H9 (cell line): ENCODE measurements around the gene FAM120A. TPM values are rescaled to one million over a fixed set of nuclear protein-coding genes. Genes with fewer than 3 reads are reported as not detected.
A peak's percentile ranks its signal among the peaks of the same experiment; 100 is the strongest.

ENCODE experiments used
- DNase-seq: peaks from one replicate; pipeline ENCODE4 v3.0.0-alpha.2; 2017
- H2AFZ ChIP-seq: one replicate; pipeline ENCODE4 v1.6.1; 2013; ENCODE audit warnings: mild to moderate bottlenecking, low read length, control low read depth, moderate library complexity
- H2AK5ac ChIP-seq: 2 replicates; pipeline ENCODE4 v1.6.1; 2013; ENCODE audit warnings: low read length, control low read depth, mixed read lengths; ENCODE audit not compliant: insufficient read length
- H2BK120ac ChIP-seq: one replicate; pipeline ENCODE4 v1.6.1; 2013; ENCODE audit warnings: low read depth, mild to moderate bottlenecking, low read length, control low read depth, inconsistent platforms; ENCODE audit not compliant: poor library complexity, severe bottlenecking
- H2BK12ac ChIP-seq: 2 replicates; pipeline ENCODE4 v1.6.1; 2013; ENCODE audit warnings: low read length, control low read depth, mixed read lengths, low read depth; ENCODE audit not compliant: insufficient read length
- H2BK15ac ChIP-seq: 2 replicates; pipeline ENCODE4 v1.6.1; 2013; ENCODE audit warnings: low read depth, low read length, control low read depth
- H2BK20ac ChIP-seq: one replicate; pipeline ENCODE4 v1.6.1; 2013; ENCODE audit warnings: low read depth, mild to moderate bottlenecking, low read length, control low read depth, inconsistent platforms; ENCODE audit not compliant: poor library complexity, severe bottlenecking
- H2BK5ac ChIP-seq: 2 replicates; pipeline ENCODE4 v1.6.1; 2013; ENCODE audit warnings: low read length, control low read depth, mixed read lengths; ENCODE audit not compliant: insufficient read length
- H3K14ac ChIP-seq: 2 replicates; pipeline ENCODE4 v1.6.1; 2013; ENCODE audit warnings: low read length, control low read depth; ENCODE audit not compliant: insufficient read depth
- H3K18ac ChIP-seq: 2 replicates; pipeline ENCODE4 v1.6.1; 2013; ENCODE audit warnings: low read depth, mild to moderate bottlenecking, mixed read lengths, low read length, control low read depth; ENCODE audit not compliant: insufficient read length
- H3K23ac ChIP-seq: 2 replicates; pipeline ENCODE4 v1.6.1; 2013; ENCODE audit warnings: low read length, control low read depth, mixed read lengths, low read depth; ENCODE audit not compliant: insufficient read length
- H3K23me2 ChIP-seq: 2 replicates; pipeline ENCODE4 v1.6.1; 2013; ENCODE audit warnings: low read depth, mild to moderate bottlenecking, mixed read lengths, low read length, control low read depth; ENCODE audit not compliant: insufficient read length, poor library complexity, severe bottlenecking
- H3K27ac ChIP-seq: 2 replicates; pipeline ENCODE4 v1.5.1; 2013; ENCODE audit warnings: low read length, control low read depth, mixed read lengths, low read depth; ENCODE audit not compliant: insufficient read length
- H3K27me3 ChIP-seq: 2 replicates; pipeline ENCODE4 v1.6.1; 2013; ENCODE audit warnings: low read length, control low read depth, inconsistent platforms; ENCODE audit not compliant: insufficient read depth
- H3K4ac ChIP-seq: 2 replicates; pipeline ENCODE4 v1.6.1; 2013; ENCODE audit warnings: low read depth, mild to moderate bottlenecking, control low read depth, inconsistent platforms, low read length, moderate library complexity
- H3K4me1 ChIP-seq: 2 replicates; pipeline ENCODE4 v1.6.1; 2013; ENCODE audit warnings: low read length, control low read depth, inconsistent platforms; ENCODE audit not compliant: insufficient read depth
- H3K4me2 ChIP-seq: 2 replicates; pipeline ENCODE4 v1.6.1; 2013; ENCODE audit warnings: low read length, control low read depth, mixed read lengths; ENCODE audit not compliant: insufficient read length, insufficient read depth
- H3K56ac ChIP-seq: 2 replicates; pipeline ENCODE4 v1.6.1; 2013; ENCODE audit warnings: low read depth, mild to moderate bottlenecking, mixed read lengths, low read length, control low read depth; ENCODE audit not compliant: insufficient read length
- H3K79me1 ChIP-seq: 2 replicates; pipeline ENCODE4 v1.6.1; 2013; ENCODE audit warnings: low read depth, mild to moderate bottlenecking, moderate library complexity, low read length, control low read depth, inconsistent platforms; ENCODE audit not compliant: insufficient read depth, poor library complexity, severe bottlenecking
- H3K79me2 ChIP-seq: 2 replicates; pipeline ENCODE4 v1.6.1; 2013; ENCODE audit warnings: low read length, control low read depth, inconsistent platforms; ENCODE audit not compliant: insufficient read depth
- H3K9ac ChIP-seq: 2 replicates; pipeline ENCODE4 v1.6.1; 2013; ENCODE audit warnings: low read length, control low read depth, mixed read lengths; ENCODE audit not compliant: insufficient read length; ENCODE audit errors: extremely low read depth
- H3K9me3 ChIP-seq: one replicate; pipeline ENCODE4 v1.6.1; 2013; ENCODE audit warnings: low read depth, low read length, inconsistent platforms; ENCODE audit not compliant: control insufficient read depth
- H3T11ph ChIP-seq: one replicate; pipeline ENCODE4 v1.6.1; 2013; ENCODE audit warnings: mild to moderate bottlenecking, low read length, control low read depth, inconsistent platforms
- H4K20me1 ChIP-seq: one replicate; pipeline ENCODE4 v1.6.1; 2013; ENCODE audit not compliant: control insufficient read depth, insufficient read length, insufficient read depth
- H4K5ac ChIP-seq: 2 replicates; pipeline ENCODE4 v1.6.1; 2013; ENCODE audit warnings: low read depth, mild to moderate bottlenecking, mixed read lengths, low read length, control low read depth; ENCODE audit not compliant: insufficient read length
- H4K8ac ChIP-seq: replicated peaks from 2 replicates; pipeline ENCODE4 v1.6.1; 2013; ENCODE audit warnings: low read length, control low read depth, mixed read lengths, low read depth; ENCODE audit not compliant: insufficient read length
- H4K91ac ChIP-seq: 2 replicates; pipeline ENCODE4 v1.6.1; 2013; ENCODE audit warnings: low read depth, mild to moderate bottlenecking, moderate library complexity, mixed read lengths, low read length, control low read depth; ENCODE audit not compliant: insufficient read length
- H3K27ac Mint-ChIP-seq, 3 experiments: 2 replicates in 2 of 3; 3 replicates in 1 of 3; pipeline ENCODE4 v1.8.0; 2020 to 2021; ENCODE audit warnings: mixed read lengths in 3 of 3, mild to moderate bottlenecking in 1 of 3, moderate library complexity in 1 of 3
- H3K27me3 Mint-ChIP-seq: 2 replicates; pipeline ENCODE4 v1.8.0; 2021; ENCODE audit warnings: low read depth, mild to moderate bottlenecking, moderate library complexity, mixed read lengths
- H3K36me3 Mint-ChIP-seq, 3 experiments: 2 replicates in 2 of 3; 3 replicates in 1 of 3; pipeline ENCODE4 v1.8.0; 2020 to 2021; ENCODE audit warnings: low read depth in 3 of 3, mixed read lengths in 3 of 3; ENCODE audit not compliant: insufficient read depth in 1 of 3
- H3K4me1 Mint-ChIP-seq, 2 experiments: 2 replicates each; pipeline ENCODE4 v1.8.0; 2020; ENCODE audit warnings: mixed read lengths in 2 of 2
- H3K4me3 Mint-ChIP-seq, 2 experiments: 2 replicates in 1 of 2; 3 replicates in 1 of 2; pipeline ENCODE4 v1.8.0; 2020 to 2021; ENCODE audit warnings: mild to moderate bottlenecking in 2 of 2, mixed read lengths in 2 of 2, moderate library complexity in 1 of 2
- H3K9me3 Mint-ChIP-seq, 2 experiments: 2 replicates in 1 of 2; 3 replicates in 1 of 2; pipeline ENCODE4 v1.8.0; 2020; ENCODE audit warnings: mild to moderate bottlenecking in 2 of 2, mixed read lengths in 2 of 2, moderate library complexity in 1 of 2
- WGBS: extraction: QIAGEN DNeasy Blood & Tissue Kit; methylation state at CpG from one replicate; pipeline ENCODE4 v1.1.7; 2013; ENCODE audit warnings: missing lambda C conversion rate, low lambda C conversion rate, mixed read lengths; ENCODE audit not compliant: insufficient read length; ENCODE audit errors: extremely low coverage; 5-methylcytosine and 5-hydroxymethylcytosine counted together
- total RNA-seq: library from RNA; stranded (reverse); gene quantifications from 2 replicates; pipeline ENCODE4 v1.2.1, GENCODE V29; 2021
- TF ChIP-seq, protein P1 (sequence below): fragments of 200-600 bp; sonication (generic); conservative IDR thresholded peaks from 3 replicates; pipeline ENCODE4 v1.8.0; 2021; ENCODE audit warnings: antibody characterized with exemption, mild to moderate bottlenecking

Gene FAM120A
- total RNA-seq, 1 experiment from 2014 or later, result 57.7 TPM

DNA sequence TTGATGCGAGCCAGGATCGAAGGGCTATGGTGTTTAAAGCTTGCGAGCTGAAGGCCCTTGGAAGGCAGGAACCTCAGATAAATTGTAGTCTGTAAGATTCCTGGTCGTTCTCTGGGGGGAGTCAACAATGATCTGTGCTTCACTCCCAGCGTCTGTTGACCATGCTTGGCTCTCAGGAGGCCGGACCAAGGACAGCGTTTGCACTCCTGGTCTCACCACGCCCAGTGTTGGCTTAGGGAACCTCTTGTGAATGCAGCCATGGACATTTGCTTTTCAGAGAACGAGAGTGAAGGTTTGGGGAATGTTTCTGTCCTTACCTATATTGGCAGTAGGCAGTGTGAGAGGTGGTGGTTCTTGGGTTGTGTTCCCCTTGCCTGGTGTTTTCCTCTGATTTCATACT lies 62.1 kb downstream of the FAM120A start:
- Histone ChIP-seq H3K4me1 (no peaks in the 10 kb centered on the region), H4K8ac (no peak overlapping the region), H3K18ac (no peak overlapping the region), H2BK5ac (no peak overlapping the region), H2BK15ac (no peak overlapping the region), H3K27me3 (no peaks in the 10 kb centered on the region), H3K4ac (no peak overlapping the region), H2AK5ac (no peak overlapping the region), H3K79me1 (peaks cover 2% of the 10 kb centered on the region), H3K79me2 (peaks cover 2% of the 10 kb centered on the region; the same call in 1 of the 2 replicates), H3T11ph (no peak overlapping the region), H3K14ac (no peak overlapping the region), H3K27ac (no peak overlapping the region), H3K9me3 (no peaks in the 10 kb centered on the region), H3K9ac (no peak overlapping the region), H3K56ac (no peak overlapping the region), H3K23me2 (no peaks in the 10 kb centered on the region), H3K23ac (no peak overlapping the region), H4K5ac (no peak overlapping the region), H4K20me1 (peaks cover 2% of the 10 kb centered on the region), H2AFZ (no peak overlapping the region), H3K4me2 (no peak overlapping the region), H2BK20ac (no peak overlapping the region), H2BK12ac (no peak overlapping the region), H4K91ac (no peak overlapping the region), H2BK120ac (no peak overlapping the region)
- Mint-ChIP-seq H3K4me1 (peaks cover 3 to 16% of the 10 kb centered on the region in 2 experiments), H3K27me3 (no peaks in the 10 kb centered on the region), H3K9me3 (no peaks in the 10 kb centered on the region), H3K4me3 (no peak overlapping the region), H3K36me3 (peaks cover 8 to 34% (median 12%) of the 10 kb centered on the region in 3 experiments; a peak in 6 of 7 replicates), H3K27ac (peak overlapping the region in 2 of 3 experiments; percentile 15 to 41; a peak in 3 of 7 replicates)
- no CpG with 5 or more reads among the region's 9 CpGs for WGBS
- no peak for DNase-seq
- TF ChIP-seq, protein P1, sequence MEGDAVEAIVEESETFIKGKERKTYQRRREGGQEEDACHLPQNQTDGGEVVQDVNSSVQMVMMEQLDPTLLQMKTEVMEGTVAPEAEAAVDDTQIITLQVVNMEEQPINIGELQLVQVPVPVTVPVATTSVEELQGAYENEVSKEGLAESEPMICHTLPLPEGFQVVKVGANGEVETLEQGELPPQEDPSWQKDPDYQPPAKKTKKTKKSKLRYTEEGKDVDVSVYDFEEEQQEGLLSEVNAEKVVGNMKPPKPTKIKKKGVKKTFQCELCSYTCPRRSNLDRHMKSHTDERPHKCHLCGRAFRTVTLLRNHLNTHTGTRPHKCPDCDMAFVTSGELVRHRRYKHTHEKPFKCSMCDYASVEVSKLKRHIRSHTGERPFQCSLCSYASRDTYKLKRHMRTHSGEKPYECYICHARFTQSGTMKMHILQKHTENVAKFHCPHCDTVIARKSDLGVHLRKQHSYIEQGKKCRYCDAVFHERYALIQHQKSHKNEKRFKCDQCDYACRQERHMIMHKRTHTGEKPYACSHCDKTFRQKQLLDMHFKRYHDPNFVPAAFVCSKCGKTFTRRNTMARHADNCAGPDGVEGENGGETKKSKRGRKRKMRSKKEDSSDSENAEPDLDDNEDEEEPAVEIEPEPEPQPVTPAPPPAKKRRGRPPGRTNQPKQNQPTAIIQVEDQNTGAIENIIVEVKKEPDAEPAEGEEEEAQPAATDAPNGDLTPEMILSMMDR, result no peak
